Measurements from ENCODE around the gene MMD2. TPM values are rescaled to one million over a fixed set of nuclear protein-coding genes. Genes with fewer than 3 reads are reported as not detected.
"Not testable (repeated sequence)": the region's sequence is repeated elsewhere in the genome, so short reads cannot be mapped to it uniquely, and the experiment has no call there.

MMD2 gene
- total RNA-seq, 2 experiments from 2014 or later: not detected

DNA sequence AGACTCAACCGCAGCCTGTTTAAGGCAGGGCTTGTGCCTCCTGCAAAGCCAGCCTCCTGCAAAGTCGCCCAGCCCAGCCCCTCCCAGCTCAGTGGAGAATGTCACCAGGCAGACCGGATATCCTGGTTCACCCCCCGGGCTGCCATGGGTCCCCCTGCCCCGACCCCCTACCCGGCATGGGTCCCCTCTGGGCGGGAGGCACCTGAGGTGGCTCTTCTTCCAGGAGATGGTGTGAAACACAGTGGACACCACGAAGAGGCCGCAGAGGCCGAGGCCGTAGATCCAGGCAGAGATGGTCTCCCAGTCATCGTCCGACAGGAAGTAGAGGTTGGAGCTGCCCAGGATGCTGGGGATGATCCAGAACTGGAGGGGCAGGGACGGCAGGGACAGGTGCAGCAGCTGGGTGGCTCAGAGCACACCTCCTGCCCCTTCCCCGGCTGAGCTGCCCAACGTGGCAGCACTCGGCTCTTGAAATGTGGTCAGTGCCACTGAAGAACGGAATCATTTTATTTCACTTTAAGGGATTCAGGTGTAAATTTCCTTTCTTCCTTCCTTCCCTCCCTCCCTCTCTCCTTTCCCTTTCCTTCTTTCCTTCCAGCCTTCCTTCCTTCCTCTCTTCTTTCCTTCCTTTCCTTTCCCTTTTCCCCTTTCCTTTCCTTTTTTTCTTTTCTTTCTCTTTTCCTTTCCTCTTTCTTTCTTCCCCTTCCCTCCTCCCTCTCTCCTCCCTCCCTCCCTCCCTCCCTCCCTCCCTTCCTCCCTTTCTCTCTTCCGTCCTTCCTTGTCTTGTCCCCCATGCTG lies 38.8 kb downstream of the MMD2 start:
- H3K36me3 Mint-ChIP-seq (ENCODE audit: low read depth): no peaks in the 10 kb centered on the region
- CTCF ChIA-PET: no interaction called here
- H3K4me3 Mint-ChIP-seq: no peak overlapping the region
- peaks cover 4% of the 10 kb centered on the region for H3K9me3 Mint-ChIP-seq (ENCODE audit: insufficient read depth)
- DNase-seq: no peak
- no peaks in the 10 kb centered on the region for H3K27me3 Mint-ChIP-seq (ENCODE audit: low read depth)
- no peaks in the 10 kb centered on the region for H3K4me1 Mint-ChIP-seq (ENCODE audit: low read depth)
- POLR2A ChIA-PET: no interaction called here
- no peak overlapping the region for H3K27ac Mint-ChIP-seq
- no peak for ATAC-seq

DNA sequence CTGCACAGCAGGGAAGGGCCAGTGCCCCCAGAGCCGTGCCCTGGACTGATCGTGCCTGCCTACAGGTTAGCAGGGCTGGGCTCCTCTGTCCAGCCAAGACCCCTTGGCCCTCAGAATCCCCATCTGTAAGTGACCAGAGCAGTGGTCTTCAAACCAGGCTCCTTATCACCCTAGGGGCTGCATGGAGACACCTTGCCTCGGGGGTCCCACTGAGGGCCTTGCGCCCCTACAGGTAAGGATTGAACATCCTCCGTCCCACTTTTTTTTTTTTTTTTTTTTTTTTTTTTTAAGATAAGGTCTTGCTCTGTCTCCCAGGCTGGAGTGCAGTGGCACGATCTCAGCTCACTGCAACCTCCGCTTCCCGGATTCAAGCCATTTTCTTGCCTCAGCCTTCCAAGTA lies 42.9 kb downstream of the MMD2 start:
- H3K4me3 Mint-ChIP-seq: no peak overlapping the region
- ATAC-seq (no peak), DNase-seq (no peak)
- H3K9me3 Mint-ChIP-seq (ENCODE audit: insufficient read depth): peaks cover 4% of the 10 kb centered on the region
- ChIA-PET CTCF (no interaction called here), POLR2A (no interaction called here)
- H3K27ac Mint-ChIP-seq: no peak overlapping the region
- no peaks in the 10 kb centered on the region for H3K4me1 Mint-ChIP-seq (ENCODE audit: low read depth)
- no peaks in the 10 kb centered on the region for H3K36me3 Mint-ChIP-seq (ENCODE audit: low read depth)
- no peaks in the 10 kb centered on the region for H3K27me3 Mint-ChIP-seq (ENCODE audit: low read depth)

DNA sequence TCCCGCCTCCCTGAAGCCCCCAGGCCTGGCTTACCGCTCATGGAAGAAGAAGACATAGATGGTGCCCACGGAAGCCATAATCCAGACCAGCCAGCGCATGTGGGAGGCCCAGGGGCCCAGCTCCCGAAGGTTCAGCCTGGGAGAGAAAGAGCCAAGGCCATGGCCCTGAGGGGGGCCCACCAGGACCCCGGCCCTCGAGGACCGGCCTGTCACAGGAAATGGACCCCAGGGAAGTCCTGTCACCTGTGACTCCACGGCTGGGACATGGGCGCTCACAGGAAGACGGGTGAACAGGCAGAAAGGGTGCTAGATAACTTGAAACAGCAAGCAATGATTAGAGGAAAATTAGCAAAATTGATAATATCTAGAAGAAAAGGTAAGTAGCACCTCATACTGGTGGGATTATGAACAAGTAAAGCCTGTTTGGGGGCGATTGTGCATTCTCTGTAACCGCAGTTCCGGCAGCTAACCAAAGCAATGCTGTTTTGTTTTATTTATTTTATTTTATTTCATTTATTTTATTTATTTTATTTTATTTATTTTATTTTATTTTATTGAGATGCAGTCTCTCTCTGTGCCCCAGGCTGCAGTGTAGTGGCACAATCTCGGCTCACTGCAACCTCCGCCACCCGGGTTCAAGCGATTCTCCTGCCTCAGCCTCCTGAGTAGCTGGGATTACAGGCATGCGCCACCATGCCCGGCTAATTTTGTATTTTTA lies 47.7 kb downstream of the MMD2 start:
- Mint-ChIP-seq H3K27ac (no peak overlapping the region), H3K36me3 (ENCODE audit: low read depth) (no peaks in the 10 kb centered on the region), H3K4me1 (ENCODE audit: low read depth) (no peaks in the 10 kb centered on the region), H3K4me3 (no peak overlapping the region), H3K27me3 (ENCODE audit: low read depth) (no peaks in the 10 kb centered on the region), H3K9me3 (ENCODE audit: insufficient read depth) (no peaks in the 10 kb centered on the region)
- CTCF ChIA-PET: no interaction called here
- DNase-seq (no peak), ATAC-seq (no peak)
- POLR2A ChIA-PET: no interaction called here

DNA sequence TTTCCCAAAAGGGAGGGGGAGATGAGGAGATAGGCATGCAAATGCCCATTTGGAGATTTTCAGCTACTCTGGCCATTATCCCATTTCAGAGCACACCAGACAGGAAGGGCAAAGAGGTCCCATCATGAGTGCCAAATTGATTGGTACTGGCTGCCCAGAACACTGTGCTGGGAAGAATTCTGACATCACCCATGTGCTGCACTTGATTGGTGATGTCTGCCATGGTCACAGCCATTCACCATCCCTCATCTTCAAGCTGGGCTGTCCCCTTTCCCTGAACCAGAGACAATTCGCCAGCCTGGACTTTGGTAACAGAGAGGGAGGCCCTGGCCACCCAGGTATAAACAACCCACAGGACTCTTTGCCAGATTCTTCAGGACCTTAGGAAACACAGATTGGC lies 52.3 kb downstream of the MMD2 start:
- no peaks in the 10 kb centered on the region for H3K4me1 Mint-ChIP-seq (ENCODE audit: low read depth)
- ChIA-PET CTCF (no interaction called here), POLR2A (no interaction called here)
- ATAC-seq: no peak
- H3K9me3 Mint-ChIP-seq (ENCODE audit: insufficient read depth): no peaks in the 10 kb centered on the region
- H3K36me3 Mint-ChIP-seq (ENCODE audit: low read depth): no peaks in the 10 kb centered on the region
- H3K27ac Mint-ChIP-seq: no peak overlapping the region
- no peak for DNase-seq
- no peaks in the 10 kb centered on the region for H3K27me3 Mint-ChIP-seq (ENCODE audit: low read depth)
- no peak overlapping the region for H3K4me3 Mint-ChIP-seq

DNA sequence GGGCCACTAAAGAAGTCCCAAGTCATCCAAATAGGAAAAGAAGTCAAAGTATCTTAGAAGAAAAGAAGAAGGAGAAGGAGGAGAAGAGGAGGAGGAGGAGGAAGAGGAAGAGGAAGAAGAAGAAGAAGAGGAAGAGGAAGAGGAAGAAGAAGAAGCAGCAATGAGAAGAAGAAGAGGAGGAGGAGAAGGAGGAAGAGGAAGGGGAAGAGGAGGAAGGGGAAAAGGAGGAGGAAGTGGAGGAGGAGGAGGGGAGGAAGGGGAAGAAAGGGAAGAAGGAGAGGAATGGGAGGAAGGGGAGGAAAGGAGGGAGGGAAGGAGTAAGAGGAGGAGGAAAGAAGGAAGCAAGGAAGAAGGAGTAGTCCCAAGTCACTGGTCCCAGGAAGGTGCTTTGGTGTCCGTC lies 53.8 kb downstream of the MMD2 start:
- no peaks in the 10 kb centered on the region for H3K36me3 Mint-ChIP-seq (ENCODE audit: low read depth)
- no peaks in the 10 kb centered on the region for H3K4me1 Mint-ChIP-seq (ENCODE audit: low read depth)
- H3K9me3 Mint-ChIP-seq (ENCODE audit: insufficient read depth): no peaks in the 10 kb centered on the region
- CTCF ChIA-PET: no interaction called here
- H3K4me3 Mint-ChIP-seq: no peak overlapping the region
- no peaks in the 10 kb centered on the region for H3K27me3 Mint-ChIP-seq (ENCODE audit: low read depth)
- ATAC-seq (no peak), DNase-seq (no peak)
- POLR2A ChIA-PET: no interaction called here
- H3K27ac Mint-ChIP-seq: no peak overlapping the region

DNA sequence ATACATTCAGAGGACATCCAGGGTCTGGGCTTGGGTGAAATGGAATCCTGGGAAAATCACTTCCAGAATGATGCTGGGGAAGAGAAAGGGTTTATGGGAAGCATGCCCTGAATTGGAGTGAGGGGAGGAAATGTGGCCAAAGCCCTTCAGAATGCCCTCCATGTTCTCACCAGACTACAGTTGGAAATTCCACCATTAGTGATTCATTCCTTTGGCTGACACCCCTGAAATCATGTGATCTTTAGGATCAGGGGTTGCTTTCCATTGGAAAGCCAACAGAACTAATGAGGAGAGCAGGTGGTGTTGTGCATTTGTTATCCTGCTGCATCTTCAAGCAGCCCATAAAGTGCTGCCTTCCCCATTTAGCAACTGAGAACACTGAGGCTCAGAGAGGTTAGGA lies 54.6 kb downstream of the MMD2 start:
- Mint-ChIP-seq H3K36me3 (ENCODE audit: low read depth) (no peaks in the 10 kb centered on the region), H3K4me1 (ENCODE audit: low read depth) (no peaks in the 10 kb centered on the region), H3K9me3 (ENCODE audit: insufficient read depth) (no peaks in the 10 kb centered on the region), H3K27me3 (ENCODE audit: low read depth) (no peaks in the 10 kb centered on the region), H3K27ac (no peak overlapping the region), H3K4me3 (no peak overlapping the region)
- ChIA-PET POLR2A (no interaction called here), CTCF (interaction anchor here (1.2 kb wide), 1 partner anchor 181 kb away, joined by 4 read pairs; no protein-coding TSS in a partner anchor)
- DNase-seq (no peak), ATAC-seq (no peak)

DNA sequence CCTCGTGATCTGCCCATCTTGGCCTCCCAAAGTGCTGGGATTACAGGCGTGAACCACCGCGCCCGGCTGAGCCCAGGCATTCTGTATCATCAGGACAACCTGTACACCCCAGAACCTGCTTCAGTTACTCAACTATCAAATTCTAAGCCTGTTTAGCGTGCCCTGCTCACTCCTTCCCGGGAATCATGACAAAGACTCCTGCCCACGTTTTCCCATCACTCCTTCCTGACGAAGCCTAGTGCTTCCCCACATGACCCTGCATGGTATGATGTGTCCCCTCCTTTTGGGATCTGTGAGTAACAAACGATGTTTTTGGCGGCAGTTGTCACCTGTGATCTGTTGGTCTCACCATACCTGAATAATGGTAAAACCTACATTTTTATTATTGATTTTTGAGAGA lies 63.2 kb downstream of the MMD2 start:
- H3K27ac Mint-ChIP-seq: no peak overlapping the region
- ChIA-PET POLR2A (no interaction called here), CTCF (no interaction called here)

DNA sequence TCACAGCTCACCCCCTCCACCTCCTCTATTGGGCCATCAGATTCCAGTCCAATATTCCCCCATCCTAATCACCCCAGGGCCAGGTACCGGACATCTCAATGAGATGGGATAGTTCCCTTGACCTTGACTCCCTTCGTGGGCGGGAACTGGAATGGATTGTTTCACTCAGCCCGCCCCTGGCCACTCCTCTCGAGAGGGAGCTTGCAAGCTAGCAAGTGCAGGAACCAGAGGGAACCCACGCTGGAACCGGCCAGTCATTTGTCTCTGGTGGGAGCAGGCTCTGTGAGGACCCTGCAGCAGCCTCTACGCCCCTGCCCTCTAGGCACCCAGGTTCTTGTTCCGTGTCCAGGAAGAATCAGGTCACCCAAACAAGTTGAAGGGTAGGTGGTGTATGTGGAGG lies 64.5 kb downstream of the MMD2 start:
- POLR2A ChIA-PET: no interaction called here
- no peak overlapping the region for H3K27ac Mint-ChIP-seq
- H3K36me3 Mint-ChIP-seq (ENCODE audit: low read depth): no peaks in the 10 kb centered on the region
- H3K27me3 Mint-ChIP-seq (ENCODE audit: low read depth): no peaks in the 10 kb centered on the region
- CTCF ChIA-PET: no interaction called here
- H3K4me3 Mint-ChIP-seq: no peak overlapping the region
- no peak for ATAC-seq
- no peaks in the 10 kb centered on the region for H3K4me1 Mint-ChIP-seq (ENCODE audit: low read depth)
- no peak for DNase-seq
- H3K9me3 Mint-ChIP-seq (ENCODE audit: insufficient read depth): no peaks in the 10 kb centered on the region

More for the DNA sequence above, 63.2 kb downstream of the MMD2 start:
- no peaks in the 10 kb centered on the region for H3K4me1 Mint-ChIP-seq (ENCODE audit: low read depth)
- no peak for DNase-seq
- H3K4me3 Mint-ChIP-seq: no peak overlapping the region
- no peaks in the 10 kb centered on the region for H3K27me3 Mint-ChIP-seq (ENCODE audit: low read depth)
- H3K36me3 Mint-ChIP-seq (ENCODE audit: low read depth): no peaks in the 10 kb centered on the region
- ATAC-seq: no peak
- no peaks in the 10 kb centered on the region for H3K9me3 Mint-ChIP-seq (ENCODE audit: insufficient read depth)

DNA sequence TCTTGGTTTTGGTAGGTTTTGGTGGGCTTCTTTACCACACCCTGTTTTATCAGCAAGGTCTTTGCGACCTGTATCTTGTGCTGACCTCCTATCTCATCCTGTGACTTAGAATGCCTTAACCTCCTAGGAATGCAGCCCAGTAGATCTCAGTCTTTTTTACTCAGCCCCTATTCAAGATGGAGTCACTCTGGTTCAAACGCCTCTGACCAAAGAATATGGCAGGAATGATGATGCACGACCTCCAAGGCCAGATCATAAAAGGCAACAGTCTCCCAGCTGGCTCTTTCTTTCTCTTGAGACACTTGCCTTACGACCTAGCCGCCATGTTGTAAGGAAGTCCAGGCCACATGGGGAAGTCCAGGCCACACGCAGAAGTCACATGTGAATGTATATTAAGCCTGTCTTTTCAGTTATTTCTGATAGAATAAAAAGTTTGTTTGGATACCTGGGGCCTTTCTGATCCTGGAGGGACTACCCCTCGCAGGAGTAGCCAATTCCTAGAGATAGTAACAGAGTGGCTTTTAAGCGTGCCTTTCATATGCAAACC lies 65.0 kb downstream of the MMD2 start:
- POLR2A ChIA-PET: no interaction called here
- no peak overlapping the region for H3K27ac Mint-ChIP-seq
- H3K9me3 Mint-ChIP-seq (ENCODE audit: insufficient read depth): no peaks in the 10 kb centered on the region
- no peaks in the 10 kb centered on the region for H3K36me3 Mint-ChIP-seq (ENCODE audit: low read depth)
- CTCF ChIA-PET: no interaction called here
- no peaks in the 10 kb centered on the region for H3K4me1 Mint-ChIP-seq (ENCODE audit: low read depth)
- DNase-seq: no peak
- no peaks in the 10 kb centered on the region for H3K27me3 Mint-ChIP-seq (ENCODE audit: low read depth)
- no peak overlapping the region for H3K4me3 Mint-ChIP-seq
- ATAC-seq: no peak

DNA sequence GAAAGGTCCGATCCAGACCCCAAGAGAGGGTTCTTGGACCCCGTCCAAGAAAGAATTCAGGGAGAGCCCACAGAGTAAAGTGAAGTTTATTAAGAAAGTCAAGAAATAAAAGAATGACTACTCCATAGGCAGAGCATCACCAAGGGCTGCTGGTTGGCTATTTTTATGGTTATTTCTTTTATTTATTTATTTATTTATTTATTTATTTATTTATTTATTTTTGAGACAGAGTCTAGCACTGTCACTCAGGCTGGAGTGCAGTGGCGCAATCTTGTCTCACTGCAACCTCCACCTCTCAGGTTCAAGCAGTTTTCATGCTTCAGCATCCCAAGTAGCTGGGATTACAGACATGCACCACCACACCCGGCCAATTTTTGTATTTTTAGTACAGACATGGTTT lies 65.8 kb downstream of the MMD2 start:
- H3K27ac Mint-ChIP-seq; H3K4me1 Mint-ChIP-seq (ENCODE audit: low read depth); POLR2A ChIA-PET: not testable (repeated sequence)

DNA sequence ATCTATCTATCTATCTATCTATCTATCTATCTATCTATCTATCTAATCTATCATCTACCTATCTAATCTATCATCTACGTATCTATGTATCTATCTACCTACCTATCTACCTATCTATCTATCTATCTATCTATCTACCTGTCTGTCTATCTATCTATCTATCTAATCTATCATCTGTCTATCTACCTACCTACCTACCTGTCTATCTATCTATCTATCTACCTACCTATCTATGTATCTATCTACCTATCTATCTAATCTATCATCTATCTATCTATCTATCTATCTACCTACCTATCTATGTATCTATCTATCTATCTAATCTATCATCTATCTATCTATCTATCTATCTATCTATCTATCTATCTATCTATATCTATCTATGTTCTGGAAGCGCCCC lies 67.5 kb downstream of the MMD2 start:
- H3K27ac Mint-ChIP-seq; POLR2A ChIA-PET; H3K4me1 Mint-ChIP-seq (ENCODE audit: low read depth); CTCF ChIA-PET; H3K27me3 Mint-ChIP-seq (ENCODE audit: low read depth); H3K9me3 Mint-ChIP-seq (ENCODE audit: insufficient read depth); DNase-seq; H3K36me3 Mint-ChIP-seq (ENCODE audit: low read depth); H3K4me3 Mint-ChIP-seq; ATAC-seq: not testable (repeated sequence)

More for the DNA sequence above, 65.8 kb downstream of the MMD2 start:
- H3K9me3 Mint-ChIP-seq (ENCODE audit: insufficient read depth); H3K36me3 Mint-ChIP-seq (ENCODE audit: low read depth); ATAC-seq; H3K27me3 Mint-ChIP-seq (ENCODE audit: low read depth); H3K4me3 Mint-ChIP-seq; DNase-seq: not testable (repeated sequence)
- CTCF ChIA-PET: interaction anchor here (0.6 kb wide), 1 partner anchor 9 kb away, joined by 3 read pairs; the partner anchor contains the start of gene RADIL

DNA sequence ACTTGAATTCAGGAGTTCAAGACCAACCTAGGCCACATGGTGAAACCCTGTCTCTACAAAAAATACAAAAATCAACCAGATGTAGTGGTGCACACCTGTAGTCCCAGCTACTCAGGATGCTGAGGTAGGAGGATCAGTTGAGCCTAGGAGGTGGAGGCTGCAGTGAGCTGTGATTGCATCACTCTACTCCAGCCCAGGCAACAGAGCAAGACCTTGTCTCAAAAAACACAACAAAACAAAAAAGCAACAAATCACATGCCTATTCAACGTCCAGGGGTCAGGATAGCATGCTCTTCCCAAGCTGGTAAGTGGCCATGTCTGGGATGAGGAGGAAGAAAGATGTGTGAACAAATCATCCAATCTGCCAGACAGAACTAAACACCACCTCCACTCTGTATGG lies 69.3 kb downstream of the MMD2 start:
- Mint-ChIP-seq H3K4me3 (no peak overlapping the region), H3K9me3 (ENCODE audit: insufficient read depth) (no peaks in the 10 kb centered on the region), H3K27ac (no peak overlapping the region), H3K4me1 (ENCODE audit: low read depth) (no peaks in the 10 kb centered on the region), H3K36me3 (ENCODE audit: low read depth) (no peaks in the 10 kb centered on the region), H3K27me3 (ENCODE audit: low read depth) (no peaks in the 10 kb centered on the region)
- no peak for DNase-seq
- ATAC-seq: no peak
- ChIA-PET POLR2A (no interaction called here), CTCF (no interaction called here)
